Measurements from ENCODE around the gene ANKRD33B. TPM values are rescaled to one million over a fixed set of nuclear protein-coding genes. Genes with fewer than 3 reads are reported as not detected.
"Not testable (repeated sequence)": the region's sequence is repeated elsewhere in the genome, so short reads cannot be mapped to it uniquely, and the experiment has no call there.

ANKRD33B gene
- total RNA-seq, 4 donors from 2014 or later = 21.3 to 34.9 (median 30.5) TPM

GRCh38 chr5:10662083-10662482 lies 98.2 kb downstream of the ANKRD33B start:
- TF ChIP-seq EP300 (IDR thresholded peaks at IDR 0.05) = no peak
- TF ChIP-seq CTCF (IDR thresholded peaks at IDR 0.05) = no peak
- TF ChIP-seq POLR2A (IDR thresholded peaks at IDR 0.05) = no peak

GRCh38 chr5:10662661-10663488 lies 99.0 kb downstream of the ANKRD33B start:
- no peak for DNase-seq (ENCODE audit: low spot score in 2 of 2)
- 75 to 84% methylated on average over 10 of the region's 10 CpGs for WGBS, 2 donors

More at GRCh38 chr5:10662083-10662482, 98.2 kb downstream of the ANKRD33B start:
- DNase-seq (ENCODE audit: low spot score in 2 of 2) = no peak
- Histone ChIP-seq H3K27ac (no peak overlapping the region), H3K4me1 (peaks cover 0 to 9% (median 0%) of the 10 kb centered on the region in 4 donors), H3K9me3 (no peaks in the 10 kb centered on the region), H3K27me3 (no peaks in the 10 kb centered on the region), H3K36me3 (no peaks in the 10 kb centered on the region), H3K4me3 (no peak overlapping the region)
- 92 to 95% methylated on average over 11 of the region's 11 CpGs for WGBS, 2 donors

GRCh38 chr5:10663489-10664179 lies 99.8 kb downstream of the ANKRD33B start:
- Histone ChIP-seq H3K4me1 (peaks cover 0 to 9% (median 0%) of the 10 kb centered on the region in 4 donors), H3K36me3 (no peaks in the 10 kb centered on the region), H3K27me3 (no peaks in the 10 kb centered on the region), H3K9me3 (peaks cover 0 to under 1% (median 0%) of the 10 kb centered on the region in 4 donors), H3K27ac (no peak overlapping the region), H3K4me3 (no peak overlapping the region)
- no peak for TF ChIP-seq EP300 (IDR thresholded peaks at IDR 0.05)
- no peak for TF ChIP-seq POLR2A (IDR thresholded peaks at IDR 0.05)
- no peak for TF ChIP-seq CTCF (IDR thresholded peaks at IDR 0.05)
- peak in 1 of 2 donors; percentile 39 for DNase-seq (ENCODE audit: low spot score in 2 of 2)
- 36 to 48% methylated on average over 13 of the region's 13 CpGs for WGBS, 2 donors

More at GRCh38 chr5:10662661-10663488, 99.0 kb downstream of the ANKRD33B start:
- H3K4me3 ChIP-seq = no peak overlapping the region
- no peaks in the 10 kb centered on the region for H3K27me3 ChIP-seq
- H3K27ac ChIP-seq = no peak overlapping the region
- peaks cover 0 to 9% (median 0%) of the 10 kb centered on the region in 4 donors for H3K4me1 ChIP-seq
- H3K36me3 ChIP-seq = no peaks in the 10 kb centered on the region
- no peak for TF ChIP-seq CTCF (IDR thresholded peaks at IDR 0.05)
- TF ChIP-seq POLR2A (IDR thresholded peaks at IDR 0.05) = no peak
- no peak for TF ChIP-seq EP300 (IDR thresholded peaks at IDR 0.05)
- H3K9me3 ChIP-seq = no peaks in the 10 kb centered on the region

- not testable (repeated sequence) for H3K27me3 ChIP-seq; DNase-seq (ENCODE audit: low spot score in 2 of 2); H3K36me3 ChIP-seq; H3K27ac ChIP-seq; H3K4me1 ChIP-seq; H3K4me3 ChIP-seq; H3K9me3 ChIP-seq
- WGBS, 2 donors = 77 to 84% methylated on average over 6 of the region's 6 CpGs
Observed at GRCh38 chr5:10664180-10664769, 100.4 kb downstream of the ANKRD33B start.

- Histone ChIP-seq H3K4me1 (peaks cover 0 to 9% (median 0%) of the 10 kb centered on the region in 4 donors), H3K27ac (no peak overlapping the region), H3K36me3 (no peaks in the 10 kb centered on the region), H3K27me3 (no peaks in the 10 kb centered on the region), H3K4me3 (no peak overlapping the region), H3K9me3 (peaks cover 0 to 5% (median 0%) of the 10 kb centered on the region in 4 donors)
- 94 to 95% methylated on average over 7 to 8 of the region's 9 CpGs for WGBS, 2 donors
- TF ChIP-seq POLR2A (IDR thresholded peaks at IDR 0.05) = no peak
- no peak for TF ChIP-seq EP300 (IDR thresholded peaks at IDR 0.05)
- no peak for TF ChIP-seq CTCF (IDR thresholded peaks at IDR 0.05)
- DNase-seq (ENCODE audit: low spot score in 2 of 2) = no peak
Observed at GRCh38 chr5:10665799-10666198, 101.9 kb downstream of the ANKRD33B start.

Data from tibial nerve (tissue), 4 donors.